Measurements from ENCODE around the gene CRAMP1.

- TF ChIP-seq RNF2 (IDR thresholded peaks at IDR 0.05; ENCODE audit: borderline replicate concordance, low read depth) = no peak
- no peak for TF ChIP-seq ZFP36 (IDR thresholded peaks at IDR 0.05; ENCODE audit: borderline replicate concordance, partially characterized antibody)
- TF ChIP-seq CTCF (IDR thresholded peaks at IDR 0.05) = no peak
- TF ChIP-seq, protein P1, sequence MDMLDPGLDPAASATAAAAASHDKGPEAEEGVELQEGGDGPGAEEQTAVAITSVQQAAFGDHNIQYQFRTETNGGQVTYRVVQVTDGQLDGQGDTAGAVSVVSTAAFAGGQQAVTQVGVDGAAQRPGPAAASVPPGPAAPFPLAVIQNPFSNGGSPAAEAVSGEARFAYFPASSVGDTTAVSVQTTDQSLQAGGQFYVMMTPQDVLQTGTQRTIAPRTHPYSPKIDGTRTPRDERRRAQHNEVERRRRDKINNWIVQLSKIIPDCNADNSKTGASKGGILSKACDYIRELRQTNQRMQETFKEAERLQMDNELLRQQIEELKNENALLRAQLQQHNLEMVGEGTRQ (IDR thresholded peaks at IDR 0.05) = no peak
- no peak for TF ChIP-seq CHD2 (IDR thresholded peaks at IDR 0.05; ENCODE audit: low read length, partially characterized antibody)
- TF ChIP-seq SMC3 (IDR thresholded peaks at IDR 0.05) = no peak
- TF ChIP-seq ELK1 (IDR thresholded peaks at IDR 0.05; ENCODE audit: low read depth, low read length) = no peak
- no peak for TF ChIP-seq ZNF302 (CRISPR knock-in tag; IDR thresholded peaks at IDR 0.05)
- TF ChIP-seq POLR2A (IDR thresholded peaks at IDR 0.05; ENCODE audit: low read length) = no peak
- TF ChIP-seq RARB (CRISPR knock-in tag; IDR thresholded peaks at IDR 0.05) = no peak
These were observed 14.6 kb downstream of the CRAMP1 start for GRCh38 chr16:1626776-1627175.
